ENCODE results near the gene VPS13A. TPM values are rescaled to one million over a fixed set of nuclear protein-coding genes. Genes with fewer than 3 reads are reported as not detected.

VPS13A gene
- total RNA-seq, 1 experiment from 2014 or later = 14.3 TPM

DNA sequence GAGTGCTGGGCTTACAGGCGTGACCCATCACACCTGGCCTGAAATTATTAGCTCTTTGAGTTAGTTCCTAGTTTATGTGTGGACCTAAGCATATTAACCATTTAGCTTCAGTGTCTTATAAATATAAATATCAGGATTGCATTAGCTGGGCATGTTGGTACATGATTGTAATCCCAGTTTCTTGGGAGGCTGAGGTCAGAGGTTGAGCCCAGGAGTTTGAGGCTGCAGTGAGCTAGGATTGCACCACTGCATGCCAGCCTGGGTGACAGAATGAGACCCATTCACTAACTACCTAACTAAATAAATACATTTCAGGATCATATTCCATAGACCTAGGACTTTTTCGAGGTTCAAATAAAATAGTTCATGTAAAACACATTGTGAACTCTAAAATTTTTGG lies 129.8 kb downstream of the VPS13A start:
- Mint-ChIP-seq H3K27me3 (ENCODE audit: insufficient read depth, unreplicated experiment) (no peaks in the 10 kb centered on the region), H3K4me1 (ENCODE audit: low read depth, unreplicated experiment) (no peaks in the 10 kb centered on the region), H3K27ac (ENCODE audit: unreplicated experiment) (no peak overlapping the region), H3K4me3 (ENCODE audit: unreplicated experiment) (no peak overlapping the region), H3K36me3 (ENCODE audit: insufficient read depth, unreplicated experiment) (no peaks in the 10 kb centered on the region), H3K9me3 (ENCODE audit: unreplicated experiment) (no peaks in the 10 kb centered on the region)
- Histone ChIP-seq H3K27me3 (replicated peaks; ENCODE audit: control insufficient read depth, insufficient read depth, low read length) (no peaks in the 10 kb centered on the region), H3K9me3 (no peaks in the 10 kb centered on the region), H3K36me3 (ENCODE audit: control insufficient read depth, insufficient read depth, low read length) (no peaks in the 10 kb centered on the region), H3K4me1 (no peaks in the 10 kb centered on the region), H3K4me3 (ENCODE audit: low read depth, low read length) (no peak overlapping the region)
- DNase-seq = no peak
- POLR2A ChIA-PET = no interaction called here
- BruUV-seq (replicated peaks) = no TSS peak
- CTCF ChIA-PET = no interaction called here
- TF ChIP-seq, protein P1, sequence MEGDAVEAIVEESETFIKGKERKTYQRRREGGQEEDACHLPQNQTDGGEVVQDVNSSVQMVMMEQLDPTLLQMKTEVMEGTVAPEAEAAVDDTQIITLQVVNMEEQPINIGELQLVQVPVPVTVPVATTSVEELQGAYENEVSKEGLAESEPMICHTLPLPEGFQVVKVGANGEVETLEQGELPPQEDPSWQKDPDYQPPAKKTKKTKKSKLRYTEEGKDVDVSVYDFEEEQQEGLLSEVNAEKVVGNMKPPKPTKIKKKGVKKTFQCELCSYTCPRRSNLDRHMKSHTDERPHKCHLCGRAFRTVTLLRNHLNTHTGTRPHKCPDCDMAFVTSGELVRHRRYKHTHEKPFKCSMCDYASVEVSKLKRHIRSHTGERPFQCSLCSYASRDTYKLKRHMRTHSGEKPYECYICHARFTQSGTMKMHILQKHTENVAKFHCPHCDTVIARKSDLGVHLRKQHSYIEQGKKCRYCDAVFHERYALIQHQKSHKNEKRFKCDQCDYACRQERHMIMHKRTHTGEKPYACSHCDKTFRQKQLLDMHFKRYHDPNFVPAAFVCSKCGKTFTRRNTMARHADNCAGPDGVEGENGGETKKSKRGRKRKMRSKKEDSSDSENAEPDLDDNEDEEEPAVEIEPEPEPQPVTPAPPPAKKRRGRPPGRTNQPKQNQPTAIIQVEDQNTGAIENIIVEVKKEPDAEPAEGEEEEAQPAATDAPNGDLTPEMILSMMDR (IDR thresholded peaks at IDR 0.05; ENCODE audit: insufficient read depth in 1 of 2, low read depth in 1 of 2, low read length in 1 of 2, severe bottlenecking in 1 of 2, unreplicated experiment in 1 of 2) = no peak
- intact Hi-C loops (cut with micrococcal nuclease; ENCODE audit: unreplicated experiment) = no loop called here

DNA sequence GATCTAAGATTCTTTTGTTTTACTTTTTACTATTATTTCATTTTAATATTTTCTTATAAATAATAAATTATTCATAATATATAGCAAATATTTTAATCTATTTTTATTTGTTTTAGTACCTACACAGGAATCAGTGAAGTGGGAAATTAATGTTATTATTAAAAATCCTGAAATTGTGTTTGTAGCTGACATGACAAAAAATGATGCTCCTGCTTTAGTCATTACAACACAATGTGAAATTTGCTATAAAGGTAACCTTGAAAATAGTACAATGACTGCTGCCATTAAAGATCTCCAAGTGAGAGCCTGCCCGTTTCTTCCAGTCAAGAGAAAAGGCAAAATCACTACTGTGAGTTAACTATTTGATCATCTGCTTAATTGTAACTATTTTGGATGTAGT lies 138.7 kb downstream of the VPS13A start:
- TF ChIP-seq, protein P1 (IDR thresholded peaks at IDR 0.05; ENCODE audit: insufficient read depth in 1 of 2, low read depth in 1 of 2, low read length in 1 of 2, severe bottlenecking in 1 of 2, unreplicated experiment in 1 of 2) = no peak
- H3K36me3 Mint-ChIP-seq (ENCODE audit: insufficient read depth, unreplicated experiment) = no peaks in the 10 kb centered on the region
- no peaks in the 10 kb centered on the region for H3K4me1 Mint-ChIP-seq (ENCODE audit: low read depth, unreplicated experiment)
- intact Hi-C loops (cut with micrococcal nuclease; ENCODE audit: unreplicated experiment) = no loop called here
- Histone ChIP-seq H3K36me3 (ENCODE audit: control insufficient read depth, insufficient read depth, low read length) (no peaks in the 10 kb centered on the region), H3K4me3 (ENCODE audit: low read depth, low read length) (no peak overlapping the region), H3K9me3 (no peaks in the 10 kb centered on the region), H3K4me1 (no peaks in the 10 kb centered on the region; the same call in 1 of the 2 replicates), H3K27me3 (replicated peaks; ENCODE audit: control insufficient read depth, insufficient read depth, low read length) (no peaks in the 10 kb centered on the region)
- no peaks in the 10 kb centered on the region for H3K9me3 Mint-ChIP-seq (ENCODE audit: unreplicated experiment)
- H3K27ac Mint-ChIP-seq (ENCODE audit: unreplicated experiment) = no peak overlapping the region
- no TSS peak for BruUV-seq (replicated peaks)
- DNase-seq = no peak
- POLR2A ChIA-PET = no interaction called here
- no peak overlapping the region for H3K4me3 Mint-ChIP-seq (ENCODE audit: unreplicated experiment)
- CTCF ChIA-PET = no interaction called here
- no peaks in the 10 kb centered on the region for H3K27me3 Mint-ChIP-seq (ENCODE audit: insufficient read depth, unreplicated experiment)

DNA sequence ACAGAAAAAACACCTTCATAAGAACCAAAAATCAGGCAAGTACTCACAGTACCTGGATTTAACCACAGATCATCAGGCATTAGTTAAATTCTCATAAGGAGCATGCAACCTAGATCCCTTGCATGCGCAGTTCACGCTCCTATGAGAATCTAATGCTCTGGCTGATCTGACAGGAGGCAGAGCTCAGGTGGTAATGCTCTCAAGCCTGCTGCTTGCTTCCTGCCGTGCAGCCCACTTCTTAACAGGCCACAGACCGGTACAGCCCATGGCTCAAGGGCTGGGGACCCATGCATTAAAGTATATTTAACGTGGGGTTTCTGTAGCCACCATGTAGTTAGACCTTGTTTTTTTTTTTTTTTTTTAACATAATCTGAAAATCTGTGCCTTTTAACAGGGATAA lies 147.7 kb downstream of the VPS13A start:
- no peaks in the 10 kb centered on the region for H3K27me3 ChIP-seq (replicated peaks; ENCODE audit: control insufficient read depth, insufficient read depth, low read length)
- H3K4me3 ChIP-seq (ENCODE audit: low read depth, low read length) = no peak overlapping the region
- Mint-ChIP-seq H3K27ac (ENCODE audit: unreplicated experiment) (no peak overlapping the region), H3K27me3 (ENCODE audit: insufficient read depth, unreplicated experiment) (no peaks in the 10 kb centered on the region), H3K9me3 (ENCODE audit: unreplicated experiment) (no peaks in the 10 kb centered on the region), H3K36me3 (ENCODE audit: insufficient read depth, unreplicated experiment) (peaks cover 6% of the 10 kb centered on the region), H3K4me1 (ENCODE audit: low read depth, unreplicated experiment) (no peaks in the 10 kb centered on the region), H3K4me3 (ENCODE audit: unreplicated experiment) (no peak overlapping the region)
- no TSS peak for BruUV-seq (replicated peaks)
- intact Hi-C loops (cut with micrococcal nuclease; ENCODE audit: unreplicated experiment) = no loop called here
- DNase-seq = no peak
- no peaks in the 10 kb centered on the region for H3K4me1 ChIP-seq
- TF ChIP-seq, protein P1 (IDR thresholded peaks at IDR 0.05; ENCODE audit: insufficient read depth in 1 of 2, low read depth in 1 of 2, low read length in 1 of 2, severe bottlenecking in 1 of 2, unreplicated experiment in 1 of 2) = no peak
- H3K36me3 ChIP-seq (ENCODE audit: control insufficient read depth, insufficient read depth, low read length) = no peaks in the 10 kb centered on the region
- POLR2A ChIA-PET = no interaction called here
- no peaks in the 10 kb centered on the region for H3K9me3 ChIP-seq
- CTCF ChIA-PET = no interaction called here
